HepG2 (cell line): Measurements from ENCODE around the gene SOX12. TPM values are rescaled to one million over a fixed set of nuclear protein-coding genes. Genes with fewer than 3 reads are reported as not detected.

Experiments
- CENPX ChIP-seq: sonication (generic); formaldehyde crosslinking; IDR thresholded peaks from 2 replicates; pipeline ENCODE4 v1.9.0; 2021; ENCODE audit warnings: mild to moderate bottlenecking, missing genetic modification reagents, moderate library complexity
- FLYWCH1 ChIP-seq: sonication (generic); formaldehyde crosslinking; IDR thresholded peaks from 2 replicates; pipeline ENCODE4 v1.8.1; 2023; ENCODE audit warnings: mild to moderate bottlenecking, missing genetic modification reagents
- FOXC1 ChIP-seq: sonication (generic); formaldehyde crosslinking; IDR thresholded peaks from 2 replicates; pipeline ENCODE4 v1.8.0; 2022; ENCODE audit warnings: mild to moderate bottlenecking, missing genetic modification reagents, borderline replicate concordance
- FOXK2 ChIP-seq: fragments of 450-650 bp; IDR thresholded peaks from 2 replicates; pipeline ENCODE4 v1.6.1; 2016
- IRF2 ChIP-seq: IDR thresholded peaks from 2 replicates; pipeline ENCODE4 v1.6.1; 2018; ENCODE audit warnings: missing genetic modification reagents, missing compliant biosample characterization
- MYC ChIP-seq: sonication (generic); formaldehyde crosslinking; IDR thresholded peaks from 2 replicates; pipeline ENCODE4 v1.9.0; 2021; ENCODE audit warnings: missing genetic modification reagents, borderline replicate concordance
- RFX3 ChIP-seq: IDR thresholded peaks from 2 replicates; pipeline ENCODE4 v1.6.1; 2016; ENCODE audit warnings: missing biosample characterization, missing genetic modification reagents
- RXRB ChIP-seq: IDR thresholded peaks from 2 replicates; pipeline ENCODE4 v1.6.1; 2016; ENCODE audit warnings: borderline replicate concordance, missing genetic modification reagents, missing compliant biosample characterization
- SRSF1 ChIP-seq: fragments of 200-400 bp; formaldehyde crosslinking; optimal IDR thresholded peaks from 2 replicates; pipeline ENCODE3; 2017; ENCODE audit warnings: mild to moderate bottlenecking, low read depth, low read length, moderate library complexity
- ZFP37 ChIP-seq: sonication (generic); formaldehyde crosslinking; IDR thresholded peaks from 2 replicates; pipeline ENCODE4 v1.4.0; 2020; ENCODE audit warnings: missing genetic modification reagents, borderline replicate concordance
- ZKSCAN8 ChIP-seq: IDR thresholded peaks from 2 replicates; pipeline ENCODE4 v1.6.1; 2016; ENCODE audit warnings: borderline replicate concordance, missing genetic modification reagents, missing compliant biosample characterization
- ZNF138 ChIP-seq: sonication (generic); formaldehyde crosslinking; IDR thresholded peaks from 2 replicates; pipeline ENCODE4 v1.5.0; 2020; ENCODE audit warnings: mild to moderate bottlenecking, low read depth, missing genetic modification reagents
- ZNF143 ChIP-seq: sonication (generic); formaldehyde crosslinking; IDR thresholded peaks from 2 replicates; pipeline ENCODE4 v1.4.0; 2020; ENCODE audit warnings: missing genetic modification reagents
- ZNF292 ChIP-seq: sonication (generic); formaldehyde crosslinking; IDR thresholded peaks from 2 replicates; pipeline ENCODE4 v1.8.1; 2022; ENCODE audit warnings: mild to moderate bottlenecking, low read depth, missing genetic modification reagents, borderline replicate concordance
- ZNF296 ChIP-seq: sonication (generic); formaldehyde crosslinking; conservative IDR thresholded peaks from 2 replicates; pipeline ENCODE4 v1.5.0; 2020; ENCODE audit warnings: mild to moderate bottlenecking, missing genetic modification reagents
- ZNF614 ChIP-seq: IDR thresholded peaks from 2 replicates; pipeline ENCODE4 v1.6.1; 2018; ENCODE audit warnings: missing biosample characterization, missing genetic modification reagents, inconsistent platforms, borderline replicate concordance
- ZNF816 ChIP-seq: sonication (generic); formaldehyde crosslinking; IDR thresholded peaks from 2 replicates; pipeline ENCODE4 v1.8.0; 2022; ENCODE audit warnings: missing genetic modification reagents, mild to moderate bottlenecking, borderline replicate concordance
- polyA plus RNA-seq, 8 experiments: library from polyadenylated mRNA; depleted of rRNA in 3 of 8; stranded (reverse) in 7 of 8; unstranded in 1 of 8; fragments of >200 nt; fragmentation: Illumina TruSeq in 4 of 8; extraction: Trizol in 4 of 8; gene quantifications; 2 replicates each; pipeline versions ENCODE4 v1.2.1 to v1.2.3, GENCODE V29; 2011 to 2016; ENCODE audit warnings: low read depth in 4 of 8, missing spikeins in 1 of 8, mixed read lengths in 1 of 8; ENCODE audit not compliant: insufficient read depth in 1 of 8
- total RNA-seq, 5 experiments: library from RNA; depleted of rRNA; stranded (reverse); fragments of >200 nt; fragmentation: Illumina TruSeq; extraction: Trizol; gene quantifications; 2 replicates each; pipeline ENCODE4 v1.2.3, GENCODE V29; 2016; ENCODE audit warnings: low read depth in 1 of 5
- TF ChIP-seq, protein P1 (sequence below): sonication (generic); formaldehyde crosslinking; IDR thresholded peaks from 2 replicates; pipeline ENCODE4 v1.4.0; 2020; ENCODE audit warnings: missing genetic modification reagents, borderline replicate concordance
- TF ChIP-seq, protein P2 (sequence below): sonication (generic); formaldehyde crosslinking; IDR thresholded peaks from 2 replicates; pipeline ENCODE4 v1.5.1; 2020; ENCODE audit warnings: missing genetic modification reagents, mild to moderate bottlenecking, borderline replicate concordance
- TF ChIP-seq, protein P3 (sequence below): sonication (generic); formaldehyde crosslinking; IDR thresholded peaks from 2 replicates; pipeline ENCODE4 v1.8.1; 2023; ENCODE audit warnings: mild to moderate bottlenecking, moderate library complexity, missing genetic modification reagents
- TF ChIP-seq, protein P4 (sequence below): sonication (generic); formaldehyde crosslinking; IDR thresholded peaks from 2 replicates; pipeline ENCODE4 v1.5.1; 2020; ENCODE audit warnings: mild to moderate bottlenecking, missing genetic modification reagents, moderate library complexity
- TF ChIP-seq, protein P5 (sequence below): IDR thresholded peaks from 2 replicates; pipeline ENCODE4 v1.6.1; 2016; ENCODE audit warnings: missing compliant biosample characterization, missing genetic modification reagents, borderline replicate concordance
- TF ChIP-seq, protein P6 (sequence below): sonication (generic); formaldehyde crosslinking; conservative IDR thresholded peaks from 2 replicates; pipeline ENCODE4 v1.8.0; 2022; ENCODE audit warnings: missing genetic modification reagents

SOX12 gene
- total and polyA plus RNA-seq, 2 of the 13 experiments (the other 11 are each of a cell fraction or from before 2014, with no cell fraction given), result 10.0 to 18.7 TPM

DNA sequence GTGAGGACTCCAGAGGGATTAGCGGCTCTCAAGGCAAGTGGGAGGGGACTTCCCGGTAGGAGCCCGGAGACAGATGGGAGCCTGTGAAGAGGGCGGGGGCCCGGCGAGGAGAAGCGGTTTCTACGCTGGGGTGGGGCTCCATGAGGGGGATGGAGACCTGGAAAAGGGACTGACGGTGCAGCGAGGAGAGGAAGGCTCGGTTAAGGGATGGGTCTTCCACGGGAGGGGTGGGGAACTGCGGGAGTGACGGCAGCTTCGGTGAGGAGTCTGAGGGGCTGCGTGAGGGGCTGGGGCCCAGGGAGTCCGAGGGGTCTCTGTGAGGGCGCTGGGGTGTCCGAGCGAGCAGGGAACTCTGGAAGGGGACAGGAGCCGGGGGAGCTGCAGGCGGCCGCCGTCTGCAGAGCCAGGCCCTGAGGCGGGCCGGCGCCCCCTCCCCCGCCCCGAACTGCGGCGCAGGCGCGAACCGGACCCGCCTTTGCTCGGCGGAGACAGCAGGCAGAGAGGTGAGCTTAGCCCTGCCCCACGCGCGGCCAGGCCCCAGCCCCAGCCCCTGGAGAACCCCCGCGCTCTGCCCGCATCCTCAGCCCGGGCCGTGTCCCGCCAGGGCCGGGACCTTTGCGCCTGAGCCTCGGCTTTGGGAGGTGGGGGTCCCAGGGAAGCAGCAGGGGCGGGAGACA lies 21.4 kb downstream of the SOX12 start, which contains the start of gene NRSN2 (continued):
- TF ChIP-seq, protein P1, sequence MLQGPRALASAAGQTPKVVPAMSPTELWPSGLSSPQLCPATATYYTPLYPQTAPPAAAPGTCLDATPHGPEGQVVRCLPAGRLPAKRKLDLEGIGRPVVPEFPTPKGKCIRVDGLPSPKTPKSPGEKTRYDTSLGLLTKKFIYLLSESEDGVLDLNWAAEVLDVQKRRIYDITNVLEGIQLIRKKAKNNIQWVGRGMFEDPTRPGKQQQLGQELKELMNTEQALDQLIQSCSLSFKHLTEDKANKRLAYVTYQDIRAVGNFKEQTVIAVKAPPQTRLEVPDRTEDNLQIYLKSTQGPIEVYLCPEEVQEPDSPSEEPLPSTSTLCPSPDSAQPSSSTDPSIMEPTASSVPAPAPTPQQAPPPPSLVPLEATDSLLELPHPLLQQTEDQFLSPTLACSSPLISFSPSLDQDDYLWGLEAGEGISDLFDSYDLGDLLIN (CRISPR knock-in tag), result peak; percentile 54
- TF ChIP-seq, protein P2, sequence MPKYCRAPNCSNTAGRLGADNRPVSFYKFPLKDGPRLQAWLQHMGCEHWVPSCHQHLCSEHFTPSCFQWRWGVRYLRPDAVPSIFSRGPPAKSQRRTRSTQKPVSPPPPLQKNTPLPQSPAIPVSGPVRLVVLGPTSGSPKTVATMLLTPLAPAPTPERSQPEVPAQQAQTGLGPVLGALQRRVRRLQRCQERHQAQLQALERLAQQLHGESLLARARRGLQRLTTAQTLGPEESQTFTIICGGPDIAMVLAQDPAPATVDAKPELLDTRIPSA, result no peak
- peak; percentile 78 for TF ChIP-seq ZNF143
- TF ChIP-seq FLYWCH1 (CRISPR knock-in tag), result no peak
- TF ChIP-seq ZNF296 (CRISPR knock-in tag), result no peak
- no peak for TF ChIP-seq ZKSCAN8 (CRISPR knock-in tag)
- TF ChIP-seq MYC (CRISPR knock-in tag), result peak; percentile 62
- TF ChIP-seq, protein P3, sequence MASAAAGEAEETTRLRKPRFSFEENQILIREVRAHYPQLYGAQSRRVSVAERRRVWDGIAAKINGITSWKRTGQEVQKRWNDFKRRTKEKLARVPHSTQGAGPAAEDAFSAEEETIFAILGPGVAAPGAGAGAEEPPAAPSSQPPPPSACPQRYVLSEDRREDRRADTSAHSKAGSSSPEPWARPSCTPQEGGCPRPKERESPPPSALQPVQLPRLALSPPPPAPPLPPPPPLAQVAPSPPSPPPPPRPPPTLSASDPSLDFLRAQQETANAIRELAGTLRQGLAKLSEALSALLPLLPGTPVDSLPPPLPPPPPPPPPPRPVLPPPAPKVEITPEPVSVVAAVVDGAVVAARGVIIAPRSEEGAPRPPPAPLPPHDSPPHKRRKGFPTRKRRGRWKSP, result peak; percentile 69
- TF ChIP-seq, protein P4, sequence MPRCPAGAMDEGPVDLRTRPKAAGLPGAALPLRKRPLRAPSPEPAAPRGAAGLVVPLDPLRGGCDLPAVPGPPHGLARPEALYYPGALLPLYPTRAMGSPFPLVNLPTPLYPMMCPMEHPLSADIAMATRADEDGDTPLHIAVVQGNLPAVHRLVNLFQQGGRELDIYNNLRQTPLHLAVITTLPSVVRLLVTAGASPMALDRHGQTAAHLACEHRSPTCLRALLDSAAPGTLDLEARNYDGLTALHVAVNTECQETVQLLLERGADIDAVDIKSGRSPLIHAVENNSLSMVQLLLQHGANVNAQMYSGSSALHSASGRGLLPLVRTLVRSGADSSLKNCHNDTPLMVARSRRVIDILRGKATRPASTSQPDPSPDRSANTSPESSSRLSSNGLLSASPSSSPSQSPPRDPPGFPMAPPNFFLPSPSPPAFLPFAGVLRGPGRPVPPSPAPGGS (CRISPR knock-in tag), result no peak; the same call in none of the 2 replicates
- TF ChIP-seq SRSF1, result peak; percentile 45
- no peak; the same call in none of the 2 replicates for TF ChIP-seq FOXC1 (CRISPR knock-in tag)
- TF ChIP-seq, protein P5, sequence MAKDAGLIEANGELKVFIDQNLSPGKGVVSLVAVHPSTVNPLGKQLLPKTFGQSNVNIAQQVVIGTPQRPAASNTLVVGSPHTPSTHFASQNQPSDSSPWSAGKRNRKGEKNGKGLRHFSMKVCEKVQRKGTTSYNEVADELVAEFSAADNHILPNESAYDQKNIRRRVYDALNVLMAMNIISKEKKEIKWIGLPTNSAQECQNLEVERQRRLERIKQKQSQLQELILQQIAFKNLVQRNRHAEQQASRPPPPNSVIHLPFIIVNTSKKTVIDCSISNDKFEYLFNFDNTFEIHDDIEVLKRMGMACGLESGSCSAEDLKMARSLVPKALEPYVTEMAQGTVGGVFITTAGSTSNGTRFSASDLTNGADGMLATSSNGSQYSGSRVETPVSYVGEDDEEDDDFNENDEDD (CRISPR knock-in tag), result peak; percentile 64; the same call in 1 of the 2 replicates
- peak; percentile 7; the same call in 1 of the 2 replicates for TF ChIP-seq RXRB (CRISPR knock-in tag)
- no peak for TF ChIP-seq ZNF292 (CRISPR knock-in tag)
- peak; percentile 73 for TF ChIP-seq ZNF614
- TF ChIP-seq ZFP37 (CRISPR knock-in tag), result peak; percentile 73; the same call in 1 of the 2 replicates
- TF ChIP-seq, protein P6, sequence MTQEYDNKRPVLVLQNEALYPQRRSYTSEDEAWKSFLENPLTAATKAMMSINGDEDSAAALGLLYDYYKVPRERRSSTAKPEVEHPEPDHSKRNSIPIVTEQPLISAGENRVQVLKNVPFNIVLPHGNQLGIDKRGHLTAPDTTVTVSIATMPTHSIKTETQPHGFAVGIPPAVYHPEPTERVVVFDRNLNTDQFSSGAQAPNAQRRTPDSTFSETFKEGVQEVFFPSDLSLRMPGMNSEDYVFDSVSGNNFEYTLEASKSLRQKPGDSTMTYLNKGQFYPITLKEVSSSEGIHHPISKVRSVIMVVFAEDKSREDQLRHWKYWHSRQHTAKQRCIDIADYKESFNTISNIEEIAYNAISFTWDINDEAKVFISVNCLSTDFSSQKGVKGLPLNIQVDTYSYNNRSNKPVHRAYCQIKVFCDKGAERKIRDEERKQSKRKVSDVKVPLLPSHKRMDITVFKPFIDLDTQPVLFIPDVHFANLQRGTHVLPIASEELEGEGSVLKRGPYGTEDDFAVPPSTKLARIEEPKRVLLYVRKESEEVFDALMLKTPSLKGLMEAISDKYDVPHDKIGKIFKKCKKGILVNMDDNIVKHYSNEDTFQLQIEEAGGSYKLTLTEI (CRISPR knock-in tag), result no peak
- TF ChIP-seq FOXK2, result no peak
- no peak for TF ChIP-seq CENPX (CRISPR knock-in tag)
- no peak for TF ChIP-seq IRF2
- no peak for TF ChIP-seq RFX3
- TF ChIP-seq ZNF816, result no peak; the same call in 1 of the 2 replicates
- TF ChIP-seq ZNF138 (CRISPR knock-in tag), result no peak
